ENCODE data around the gene OSCP1.

The OSCP1 gene

GRCh38 chr1:36446746-36447145 lies 3.5 kb downstream of the OSCP1 start:
- no peak for DNase-seq (ENCODE audit: low read depth, low spot score)

DNA sequence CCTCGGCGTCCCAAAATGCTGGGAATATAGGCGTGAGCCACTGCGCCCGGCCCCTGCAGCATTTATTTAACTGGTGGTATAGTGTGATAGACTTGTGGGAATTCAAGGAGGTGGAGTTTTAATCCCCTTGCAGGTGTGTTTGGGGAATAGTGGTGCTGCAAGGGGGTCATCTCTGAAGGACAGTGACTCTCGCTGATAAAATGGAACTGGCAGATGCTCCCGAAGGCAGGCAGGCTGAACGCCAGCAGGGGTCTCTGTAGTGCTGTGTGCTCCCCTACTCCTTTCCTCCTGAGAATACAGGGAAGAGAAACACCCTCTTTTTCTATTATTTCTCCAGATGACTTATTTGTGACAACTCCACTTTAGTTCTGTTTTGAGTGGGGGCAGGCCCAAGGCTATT lies 4.0 kb downstream of the OSCP1 start:
- peak; percentile 74 for DNase-seq (ENCODE audit: low read depth, low spot score)

DNA sequence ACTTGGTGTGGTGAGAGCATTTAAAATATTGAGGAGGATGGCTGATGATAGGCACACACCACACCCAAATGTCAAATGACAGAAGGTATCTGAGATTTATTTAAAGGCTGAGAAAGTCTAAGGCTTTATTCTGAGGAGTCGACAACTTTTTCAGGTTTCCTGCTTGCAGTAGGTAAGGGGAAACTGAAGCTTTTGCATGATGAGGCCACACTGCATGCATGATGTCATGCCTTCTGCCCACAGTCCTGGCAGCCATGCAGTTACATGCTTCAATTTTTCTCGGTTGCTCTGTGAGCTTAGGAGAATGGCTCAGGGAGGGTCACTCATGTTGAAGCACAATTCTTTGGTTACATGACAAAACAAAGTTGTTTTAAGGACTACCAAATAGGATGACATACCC lies 7.0 kb downstream of the OSCP1 start:
- no peak for DNase-seq (ENCODE audit: low read depth, low spot score)

DNA sequence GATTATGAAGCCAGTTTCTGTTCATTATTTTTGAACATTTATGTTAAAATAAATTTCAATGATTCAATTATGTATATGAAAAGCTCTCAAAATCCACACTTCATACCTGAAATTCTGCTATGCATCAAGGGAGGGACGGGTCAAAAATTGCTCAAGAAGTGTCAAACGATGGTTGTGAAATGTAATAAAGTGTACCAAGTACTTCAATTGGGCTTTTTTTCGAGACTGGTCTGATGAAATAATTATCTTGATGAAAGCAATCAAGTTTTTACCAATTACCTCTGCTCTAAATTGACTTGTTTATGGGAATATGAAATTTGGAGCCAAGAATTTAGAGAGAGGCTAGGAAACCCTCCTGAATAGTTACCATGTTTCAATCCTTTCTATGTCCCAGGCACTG lies 7.9 kb downstream of the OSCP1 start:
- DNase-seq (ENCODE audit: low read depth, low spot score), result no peak

- DNase-seq (ENCODE audit: low read depth, low spot score), result no peak
Measured at GRCh38 chr1:36440646-36441045, 9.6 kb downstream of the OSCP1 start.

DNA sequence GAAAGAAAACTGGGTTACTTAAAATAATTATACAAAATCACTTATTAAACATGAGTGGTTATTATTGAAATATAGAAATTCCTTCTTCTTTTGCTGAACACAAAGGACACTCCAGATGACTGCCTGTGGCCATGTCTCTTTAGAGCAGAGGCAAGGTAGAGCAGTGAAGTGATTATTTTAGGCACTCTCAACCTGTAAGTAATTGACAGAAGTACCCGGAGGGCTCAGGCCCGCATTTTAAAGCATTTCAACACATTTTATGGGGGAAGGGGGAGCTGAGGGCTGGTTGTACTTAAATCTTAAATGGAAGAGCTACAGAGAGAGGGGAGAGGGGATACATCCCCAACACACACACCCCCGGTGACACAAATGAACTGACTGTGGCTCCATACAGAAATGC lies 10.2 kb downstream of the OSCP1 start:
- peak; percentile 45 for DNase-seq (ENCODE audit: low read depth, low spot score)

- no peak for DNase-seq (ENCODE audit: low read depth, low spot score)
Measured at GRCh38 chr1:36438715-36439114, 11.5 kb downstream of the OSCP1 start.

- peak; percentile 43 for DNase-seq (ENCODE audit: low read depth, low spot score)
Measured at GRCh38 chr1:36436821-36437220, 13.4 kb downstream of the OSCP1 start.

- DNase-seq (ENCODE audit: low read depth, low spot score), result peak; percentile 53
Measured at GRCh38 chr1:36433102-36433501, 17.1 kb downstream of the OSCP1 start.

GRCh38 chr1:36432616-36433015 lies 17.6 kb downstream of the OSCP1 start:
- DNase-seq (ENCODE audit: low read depth, low spot score), result no peak

DNA sequence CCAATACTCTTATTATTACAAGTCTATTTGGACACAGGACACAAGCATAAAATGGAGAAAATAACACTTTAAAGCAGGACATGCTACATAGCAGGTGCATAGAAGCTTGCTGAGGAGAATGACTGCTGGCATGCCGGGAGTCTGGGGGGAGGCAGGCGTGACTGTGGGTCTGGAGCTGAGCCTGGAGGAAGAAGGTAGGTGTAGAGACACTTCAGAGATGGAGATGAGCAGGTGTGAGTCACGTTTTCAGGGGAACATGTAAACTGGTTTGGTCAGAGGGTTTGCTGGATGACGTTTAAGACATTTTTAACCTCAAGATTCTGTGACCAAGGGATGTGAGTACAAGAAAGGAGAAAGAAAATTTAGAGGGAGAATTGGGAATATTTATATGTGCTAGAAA lies 24.5 kb downstream of the OSCP1 start:
- DNase-seq (ENCODE audit: low read depth, low spot score), result no peak

- no peak for DNase-seq (ENCODE audit: low read depth, low spot score)
Measured at GRCh38 chr1:36421649-36422048, 28.6 kb downstream of the OSCP1 start.

DNA sequence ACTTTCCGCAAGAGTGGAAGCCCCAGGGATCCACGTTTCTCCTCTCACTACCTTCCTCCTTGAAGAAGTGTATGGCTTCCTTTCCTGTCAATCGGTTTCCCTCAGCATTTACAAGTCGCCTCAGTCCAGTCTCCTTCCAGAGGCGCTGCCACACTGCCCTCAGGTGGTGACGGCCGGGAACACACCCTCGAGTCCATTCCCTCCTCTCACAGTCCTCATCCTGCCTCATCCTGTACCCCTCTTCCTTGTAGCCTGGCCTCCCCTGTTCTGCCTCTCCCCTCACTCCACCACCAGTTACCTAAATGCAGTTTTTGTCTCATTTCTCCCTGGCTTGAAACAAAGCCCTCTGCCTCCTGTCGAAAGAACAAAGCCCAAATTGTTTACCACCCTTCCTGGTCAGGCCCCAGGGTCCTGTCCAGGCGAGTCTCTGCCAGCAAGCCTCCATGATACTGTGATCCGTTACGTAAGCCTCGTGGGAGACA lies 29.4 kb downstream of the OSCP1 start:
- peak; percentile 96 for DNase-seq (ENCODE audit: low read depth, low spot score)

- DNase-seq (ENCODE audit: low read depth, low spot score), result no peak
Measured at GRCh38 chr1:36420409-36420808, 29.8 kb downstream of the OSCP1 start.

GRCh38 chr1:36419569-36419968 lies 30.7 kb downstream of the OSCP1 start:
- no peak for DNase-seq (ENCODE audit: low read depth, low spot score)

- DNase-seq (ENCODE audit: low read depth, low spot score), result no peak
Measured at GRCh38 chr1:36419140-36419539, 31.1 kb downstream of the OSCP1 start.

DNA sequence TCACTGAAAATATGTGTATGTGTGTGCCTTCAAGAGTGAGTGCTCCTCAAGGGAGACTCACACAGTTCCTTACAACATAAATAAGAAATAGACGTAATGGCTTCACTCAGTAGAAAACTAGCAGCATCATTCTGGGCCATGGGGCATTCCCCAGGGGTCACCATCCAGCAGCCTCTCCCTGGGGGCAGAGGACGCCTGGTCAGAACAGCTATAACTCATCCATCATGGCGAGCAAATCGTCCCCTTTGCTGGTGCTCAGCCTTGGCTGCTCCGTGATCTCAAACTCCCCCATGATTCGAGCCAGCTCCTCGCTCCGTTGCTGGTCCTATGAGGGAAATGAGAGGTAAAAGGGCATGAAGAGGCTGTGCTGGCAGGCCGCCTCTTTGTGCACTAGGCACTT lies 32.3 kb downstream of the OSCP1 start:
- no peak for DNase-seq (ENCODE audit: low read depth, low spot score)

DNA sequence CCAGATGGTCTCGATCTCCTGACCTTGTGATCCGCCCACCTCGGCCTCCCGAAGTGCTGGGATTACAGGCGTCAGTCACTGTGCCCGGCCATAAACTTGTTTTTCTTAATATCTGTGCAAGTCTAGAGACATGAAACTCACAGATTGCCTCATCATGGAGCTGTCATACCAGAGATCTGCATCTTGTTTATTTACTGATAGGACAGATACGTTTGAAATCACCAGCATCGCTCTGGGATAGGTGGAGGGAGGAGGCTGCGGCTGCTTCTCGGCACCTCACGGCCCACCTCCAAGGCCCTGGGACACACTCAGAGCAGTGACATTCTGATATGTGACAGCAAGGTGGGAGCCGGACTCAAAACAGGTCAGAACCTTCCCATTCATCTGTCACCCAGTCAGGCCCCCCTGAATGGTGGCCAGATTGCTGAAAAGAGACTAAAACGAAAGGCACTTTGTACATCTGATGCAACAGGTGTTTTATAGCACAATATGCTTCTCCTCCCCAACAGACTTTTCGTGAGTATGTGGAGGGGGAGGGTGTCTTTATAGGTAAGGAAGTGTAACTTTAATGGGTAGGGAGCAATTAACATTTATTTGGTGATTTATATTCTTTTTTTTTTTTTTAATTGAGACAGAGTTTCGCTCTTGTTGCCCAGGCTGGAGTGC lies 34.5 kb downstream of the OSCP1 start:
- DNase-seq (ENCODE audit: low read depth, low spot score), result no peak

DNA sequence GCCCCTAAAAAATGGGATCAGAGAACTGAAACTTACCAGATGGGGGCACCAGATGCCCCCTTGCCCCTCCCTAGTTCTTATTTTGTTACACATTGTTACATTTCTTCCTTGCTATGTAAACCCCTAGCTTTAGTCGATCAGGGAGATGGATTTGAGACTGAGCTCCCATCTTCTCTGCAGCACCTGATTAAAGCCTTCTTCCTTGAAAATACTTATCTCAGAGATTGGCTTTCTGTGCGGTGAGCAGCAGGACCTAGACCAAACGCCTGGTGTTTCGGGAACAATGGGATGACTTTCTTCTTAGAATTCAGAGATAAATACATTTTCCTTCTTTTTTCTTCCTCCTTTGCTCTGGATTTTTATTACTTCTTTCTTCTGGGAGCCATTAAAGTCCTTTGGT lies 35.9 kb downstream of the OSCP1 start:
- no peak for DNase-seq (ENCODE audit: low read depth, low spot score)

DNA sequence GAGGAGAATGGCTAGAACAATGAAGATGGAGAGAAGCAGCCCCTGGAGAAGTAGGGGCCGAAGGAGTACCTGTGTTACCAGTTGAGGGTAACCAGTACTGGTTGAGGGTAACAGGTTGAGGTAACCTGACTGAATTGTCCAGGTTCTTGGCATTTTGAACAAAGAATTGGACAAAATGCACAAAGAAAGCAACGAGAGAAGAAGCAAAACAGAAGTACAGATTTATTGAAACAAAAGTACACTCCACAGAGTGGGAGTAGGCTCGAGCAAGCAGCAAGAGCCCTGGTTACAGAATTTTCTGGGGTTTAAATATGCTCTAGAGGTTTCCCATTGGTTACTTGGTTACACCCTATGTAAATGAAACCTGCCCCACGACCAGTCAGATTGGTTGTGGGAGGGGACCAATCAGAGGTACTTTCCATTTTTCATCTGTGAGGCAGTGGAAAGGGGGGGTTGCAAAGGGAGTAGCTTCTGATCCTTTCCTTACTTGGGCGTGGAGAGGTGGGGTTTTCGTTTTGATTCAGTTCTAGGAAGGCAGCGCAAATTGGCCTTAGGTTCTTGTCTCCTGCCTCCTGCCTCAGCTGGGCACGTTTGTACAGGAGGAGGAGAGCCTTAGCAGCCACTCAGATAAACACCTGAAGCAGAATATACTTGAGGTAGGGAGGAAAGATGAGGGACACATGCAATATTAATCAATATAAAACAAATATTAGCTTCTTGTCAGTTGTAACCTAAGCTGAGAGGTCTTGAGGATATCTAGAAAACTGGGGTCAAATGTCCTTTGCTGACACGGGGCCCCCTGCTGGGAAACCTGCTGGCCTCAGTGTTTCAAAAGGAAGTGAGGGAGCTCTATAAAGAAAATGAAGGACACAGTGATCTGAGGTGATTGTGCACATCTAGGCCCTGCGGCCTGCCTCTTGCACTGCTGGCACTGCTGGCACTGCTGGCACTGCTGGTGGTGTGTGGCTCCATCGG lies 38.3 kb downstream of the OSCP1 start:
- DNase-seq (ENCODE audit: low read depth, low spot score), result peak; percentile 41

DNA sequence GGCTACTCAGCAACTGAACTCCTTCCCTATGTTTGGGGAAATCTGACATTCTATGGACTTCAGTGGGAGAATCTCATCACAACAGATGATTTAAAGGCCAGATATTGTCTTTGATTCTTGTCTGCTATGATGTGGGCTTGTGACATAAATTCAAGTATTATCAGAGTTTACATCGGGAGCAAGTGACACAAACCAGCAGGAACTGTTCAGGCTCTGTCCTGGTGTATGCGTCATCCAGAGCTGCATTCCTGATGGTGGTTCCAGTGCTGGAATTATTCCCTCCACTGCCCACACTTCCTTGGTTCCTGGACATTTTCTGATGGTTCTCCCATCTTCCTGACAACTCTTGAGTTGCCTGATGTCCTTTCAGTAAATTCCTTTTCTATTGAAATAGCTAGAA lies 41.8 kb downstream of the OSCP1 start:
- DNase-seq (ENCODE audit: low read depth, low spot score), result no peak

GRCh38 chr1:36406440-36406839 lies 43.8 kb downstream of the OSCP1 start:
- no peak for DNase-seq (ENCODE audit: low read depth, low spot score)

- DNase-seq (ENCODE audit: low read depth, low spot score), result no peak
Measured at GRCh38 chr1:36402504-36402890, 47.8 kb downstream of the OSCP1 start.
